ENCODE results near the gene HRNR. TPM values are rescaled to one million over a fixed set of nuclear protein-coding genes. Genes with fewer than 3 reads are reported as not detected.
"Not testable (repeated sequence)": the region's sequence is repeated elsewhere in the genome, so short reads cannot be mapped to it uniquely, and the experiment has no call there.

Gene HRNR
- total RNA-seq: not detected in 2 replicates

DNA sequence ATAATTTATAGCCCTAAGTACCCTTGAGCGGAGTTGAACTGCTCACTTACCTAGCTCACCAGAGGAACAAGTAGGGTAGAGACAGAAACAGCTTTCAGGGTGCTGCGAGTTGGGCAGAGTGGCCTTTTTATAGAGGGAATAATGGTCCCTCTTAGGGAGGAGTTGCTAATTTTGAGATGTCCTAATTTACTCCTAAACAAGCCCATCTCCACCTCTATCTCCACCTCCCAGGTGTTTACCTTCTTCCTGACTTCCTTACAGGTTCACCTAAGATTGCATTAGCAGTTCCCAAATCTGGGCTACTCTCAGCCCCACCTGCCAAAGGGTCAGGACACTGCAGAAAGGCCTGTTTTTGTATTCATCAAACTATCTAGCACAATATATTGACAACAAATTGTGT, at the start of gene HRNR:
TSS of gene HRNR (minus strand) at position 101 of the 400 bp plus-strand sequence. CDS start 940 bp downstream, outside the sequence.
- TF ChIP-seq, protein P1, sequence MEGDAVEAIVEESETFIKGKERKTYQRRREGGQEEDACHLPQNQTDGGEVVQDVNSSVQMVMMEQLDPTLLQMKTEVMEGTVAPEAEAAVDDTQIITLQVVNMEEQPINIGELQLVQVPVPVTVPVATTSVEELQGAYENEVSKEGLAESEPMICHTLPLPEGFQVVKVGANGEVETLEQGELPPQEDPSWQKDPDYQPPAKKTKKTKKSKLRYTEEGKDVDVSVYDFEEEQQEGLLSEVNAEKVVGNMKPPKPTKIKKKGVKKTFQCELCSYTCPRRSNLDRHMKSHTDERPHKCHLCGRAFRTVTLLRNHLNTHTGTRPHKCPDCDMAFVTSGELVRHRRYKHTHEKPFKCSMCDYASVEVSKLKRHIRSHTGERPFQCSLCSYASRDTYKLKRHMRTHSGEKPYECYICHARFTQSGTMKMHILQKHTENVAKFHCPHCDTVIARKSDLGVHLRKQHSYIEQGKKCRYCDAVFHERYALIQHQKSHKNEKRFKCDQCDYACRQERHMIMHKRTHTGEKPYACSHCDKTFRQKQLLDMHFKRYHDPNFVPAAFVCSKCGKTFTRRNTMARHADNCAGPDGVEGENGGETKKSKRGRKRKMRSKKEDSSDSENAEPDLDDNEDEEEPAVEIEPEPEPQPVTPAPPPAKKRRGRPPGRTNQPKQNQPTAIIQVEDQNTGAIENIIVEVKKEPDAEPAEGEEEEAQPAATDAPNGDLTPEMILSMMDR (conservative IDR thresholded peaks at IDR 0.05; ENCODE audit: low read depth, low read length): no peak
- no peak for DNase-seq (ENCODE audit: low read depth)
- no peak within 1 kb of the TSS for H3K4me3 ChIP-seq (ENCODE audit: low read depth, low read length)

DNA sequence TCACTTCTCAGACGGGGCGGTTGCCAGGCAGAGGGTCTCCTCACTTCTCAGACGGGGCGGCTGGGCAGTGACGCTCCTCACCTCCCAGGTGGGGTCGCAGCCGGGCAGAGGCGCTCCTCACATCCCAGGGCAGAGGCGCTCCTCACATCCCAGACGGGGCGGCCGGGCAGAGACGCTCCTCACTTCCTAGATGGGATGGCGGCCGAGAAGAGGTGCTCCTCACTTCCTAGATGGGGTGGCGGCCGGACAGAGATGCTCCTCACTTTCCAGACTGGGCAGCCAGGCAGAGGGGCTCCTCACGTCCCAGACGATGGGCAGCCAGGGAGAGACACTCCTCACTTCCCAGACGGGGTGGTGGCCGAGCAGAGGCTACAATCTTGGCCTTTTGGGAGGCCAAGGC, 32.4 kb upstream of the HRNR start:
- not testable (repeated sequence) for DNase-seq (ENCODE audit: low read depth); H3K4me3 ChIP-seq (ENCODE audit: low read depth, low read length)

DNA sequence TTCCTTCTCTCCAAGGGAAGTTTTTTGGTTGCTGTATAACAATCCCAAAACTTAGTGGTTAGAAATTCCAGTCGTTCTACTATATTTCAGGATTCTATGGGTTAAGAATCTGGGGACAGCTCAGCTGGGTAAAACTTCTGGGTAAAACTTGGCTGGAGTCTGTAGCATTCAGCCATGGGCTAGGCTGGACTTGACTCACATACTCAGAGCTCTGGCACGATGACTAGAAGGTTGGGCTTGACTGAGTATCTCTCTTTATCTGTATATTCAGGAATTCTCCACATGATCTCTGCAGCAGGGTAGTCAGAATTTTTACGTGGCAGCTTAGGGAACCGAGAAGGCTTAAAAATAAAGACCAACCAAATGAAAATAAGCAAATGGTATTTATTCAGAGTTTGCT, 28.2 kb upstream of the HRNR start:
- DNase-seq (ENCODE audit: low read depth): no peak
- H3K4me3 ChIP-seq (ENCODE audit: low read depth, low read length): no peak overlapping the region
- TF ChIP-seq, protein P1 (conservative IDR thresholded peaks at IDR 0.05; ENCODE audit: low read depth, low read length): no peak

DNA sequence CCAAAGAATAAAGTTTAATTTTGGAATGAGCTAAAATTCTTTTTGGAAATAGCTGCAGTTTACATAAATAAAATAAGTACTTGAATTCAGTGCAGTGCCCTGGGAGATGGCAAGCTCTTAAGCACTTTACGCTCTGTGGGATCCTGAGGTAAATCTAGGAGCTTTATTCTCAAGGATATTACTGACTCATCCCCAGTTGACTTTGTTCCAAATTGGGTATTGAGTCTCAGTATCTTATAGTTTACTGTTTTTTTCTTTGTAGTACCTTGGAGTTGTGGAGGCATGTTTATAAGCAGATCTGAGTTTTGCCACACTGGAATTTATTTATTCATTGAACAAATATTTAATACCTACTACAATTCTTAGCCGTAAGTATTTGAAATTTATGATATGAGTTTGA, 27.4 kb upstream of the HRNR start:
- TF ChIP-seq, protein P1 (conservative IDR thresholded peaks at IDR 0.05; ENCODE audit: low read depth, low read length): no peak
- H3K4me3 ChIP-seq (ENCODE audit: low read depth, low read length): no peak overlapping the region
- DNase-seq (ENCODE audit: low read depth): no peak

DNA sequence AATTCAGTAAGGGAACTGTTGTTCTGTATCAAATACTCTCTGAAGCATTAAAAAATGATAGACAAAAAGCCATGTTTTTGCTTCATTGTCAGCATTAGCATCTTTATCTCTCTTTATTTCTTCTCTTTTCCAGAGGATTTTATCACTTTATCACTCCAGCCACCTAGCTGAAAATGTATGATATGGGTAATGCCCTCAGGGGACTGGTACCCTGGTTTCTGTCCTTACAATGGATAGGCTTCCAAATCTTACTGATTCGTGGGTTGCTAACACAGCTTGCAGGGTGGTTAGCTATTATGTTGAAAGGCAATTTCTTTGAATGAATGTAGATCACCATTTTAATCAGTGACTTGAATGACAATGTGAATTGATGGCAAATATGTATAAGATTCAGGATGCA, 23.3 kb upstream of the HRNR start:
- TF ChIP-seq, protein P1 (conservative IDR thresholded peaks at IDR 0.05; ENCODE audit: low read depth, low read length): no peak
- no peak overlapping the region for H3K4me3 ChIP-seq (ENCODE audit: low read depth, low read length)

DNA sequence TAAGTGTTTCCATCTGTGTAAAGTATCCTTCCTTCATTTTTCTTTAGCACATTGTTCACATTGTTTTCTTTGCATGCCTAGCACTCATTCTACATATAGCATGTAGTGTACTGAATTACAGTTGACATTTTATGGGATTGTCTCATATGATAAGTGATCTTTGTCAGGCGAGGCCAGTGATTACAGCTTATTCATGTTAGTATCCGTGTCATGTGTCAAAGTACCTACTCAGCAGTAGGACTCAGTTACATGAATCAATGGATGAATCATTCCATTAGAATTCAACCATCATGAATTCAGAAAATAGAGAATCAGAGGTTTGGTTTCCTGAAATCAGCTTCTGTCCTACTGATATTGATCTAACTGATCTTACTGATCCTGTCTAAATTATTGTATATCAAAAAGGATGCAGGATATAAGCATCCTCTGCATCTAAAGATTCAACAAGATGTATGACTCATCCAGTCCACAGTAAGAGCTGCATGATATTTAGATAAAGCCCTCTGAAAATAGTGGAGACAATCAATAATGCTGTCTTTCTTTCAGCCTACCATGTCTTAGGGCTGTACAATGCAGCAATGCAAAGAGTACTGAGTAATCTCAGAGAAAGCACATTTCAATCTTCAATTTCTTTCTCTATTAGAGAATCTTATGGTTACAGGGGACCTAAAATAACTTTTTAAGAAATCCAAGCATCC, 20.7 kb upstream of the HRNR start:
- TF ChIP-seq, protein P1 (conservative IDR thresholded peaks at IDR 0.05; ENCODE audit: low read depth, low read length): no peak
- no peak for DNase-seq (ENCODE audit: low read depth)

More for the DNA sequence above, 23.3 kb upstream of the HRNR start:
- DNase-seq (ENCODE audit: low read depth): no peak

DNA sequence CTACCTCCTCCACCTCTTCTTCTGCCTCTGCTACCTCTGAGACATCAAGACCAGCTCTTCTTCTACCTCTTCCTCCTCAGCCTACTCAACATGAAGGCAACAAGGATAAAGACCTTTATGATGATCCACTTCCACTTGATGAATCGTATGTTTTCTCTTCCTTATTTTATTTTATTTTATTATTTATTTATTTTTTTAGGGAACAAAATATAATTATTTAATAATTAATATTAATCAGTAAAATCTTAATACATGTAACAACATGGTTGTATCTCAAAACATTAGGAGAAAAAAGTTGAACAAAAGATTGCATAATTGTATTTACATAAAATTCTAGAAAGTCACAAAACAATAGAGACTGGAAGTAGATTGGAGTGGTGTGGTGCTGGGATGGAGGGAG, 13.1 kb upstream of the HRNR start:
- TF ChIP-seq, protein P1 (conservative IDR thresholded peaks at IDR 0.05; ENCODE audit: low read depth, low read length): no peak
- no peak overlapping the region for H3K4me3 ChIP-seq (ENCODE audit: low read depth, low read length)
- no peak for DNase-seq (ENCODE audit: low read depth)

More for the DNA sequence above, 20.7 kb upstream of the HRNR start:
- H3K4me3 ChIP-seq (ENCODE audit: low read depth, low read length): no peak overlapping the region
